HG02642 (cell line): ENCODE data around the gene TAAR2.
"Not testable (repeated sequence)": the region's sequence is repeated elsewhere in the genome, so short reads cannot be mapped to it uniquely, and the experiment has no call there.

Experiments
- ATAC-seq: cut with Tn5 transposase; IDR thresholded peaks from one replicate; pipeline ENCODE4 v1.9.1; 2021; ENCODE audit warnings: mild to moderate bottlenecking; ENCODE audit not compliant: unreplicated experiment, poor library complexity

TAAR2 gene, protein sequence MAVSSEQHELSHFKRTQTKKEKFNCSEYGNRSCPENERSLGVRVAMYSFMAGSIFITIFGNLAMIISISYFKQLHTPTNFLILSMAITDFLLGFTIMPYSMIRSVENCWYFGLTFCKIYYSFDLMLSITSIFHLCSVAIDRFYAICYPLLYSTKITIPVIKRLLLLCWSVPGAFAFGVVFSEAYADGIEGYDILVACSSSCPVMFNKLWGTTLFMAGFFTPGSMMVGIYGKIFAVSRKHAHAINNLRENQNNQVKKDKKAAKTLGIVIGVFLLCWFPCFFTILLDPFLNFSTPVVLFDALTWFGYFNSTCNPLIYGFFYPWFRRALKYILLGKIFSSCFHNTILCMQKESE

DNA sequence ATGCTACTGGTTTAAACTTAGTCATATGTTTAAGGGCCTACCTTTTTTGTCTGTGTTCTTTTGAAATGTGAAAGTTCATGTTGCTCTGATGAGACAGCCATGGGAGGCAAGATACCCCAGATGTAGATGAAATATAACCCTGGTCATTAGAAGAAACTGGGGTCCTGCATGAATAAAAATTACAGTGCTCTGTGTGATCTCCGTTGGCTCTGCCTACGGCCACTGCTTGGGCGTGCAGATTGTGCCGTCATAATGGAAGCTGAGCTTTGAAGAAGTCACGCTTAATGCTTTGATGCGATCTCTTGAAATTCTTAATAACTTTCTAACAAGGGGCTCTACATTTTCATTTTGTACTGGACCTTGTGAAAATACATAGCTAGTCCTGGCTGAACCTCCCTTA lies at the start of gene TAAR2:
TAAR2 (minus strand) TSS at position 101 of the 400 bp plus-strand sequence; CDS start at position 101, 0 bp downstream.
- no peak for ATAC-seq

DNA sequence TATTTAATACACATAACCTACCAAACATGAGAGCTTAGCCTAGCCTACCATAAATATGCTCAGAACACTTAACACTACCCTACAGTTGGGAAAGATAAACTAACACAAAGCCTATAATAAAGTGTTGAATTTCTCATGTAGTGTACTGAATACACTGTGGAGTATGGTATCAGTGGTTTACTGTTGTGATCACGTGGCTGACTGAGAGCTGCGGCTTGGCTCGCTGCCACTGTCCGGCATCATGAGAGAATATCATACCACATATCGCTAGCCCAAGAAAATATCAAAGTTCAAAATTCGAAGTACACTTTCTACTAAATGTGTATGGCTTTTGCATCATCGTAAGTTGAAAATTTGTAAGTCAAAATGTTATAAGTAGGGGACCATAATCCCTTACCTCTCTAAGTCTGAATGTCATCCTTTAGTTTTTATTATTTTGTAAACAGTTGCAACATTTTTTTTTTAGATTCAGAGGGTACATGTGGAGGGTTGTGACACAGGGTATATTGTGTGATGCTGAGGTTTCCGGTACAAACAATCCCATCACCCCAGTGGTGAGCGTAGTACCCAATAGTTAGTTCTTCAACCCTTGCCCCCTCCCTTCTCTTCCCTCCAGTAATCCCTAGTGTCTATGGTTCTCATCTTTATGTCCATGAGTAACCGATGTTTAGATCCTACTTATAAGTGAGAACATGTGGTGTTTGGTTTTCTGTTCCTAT lies 49.5 kb upstream of the TAAR2 start:
- no peak for ATAC-seq

DNA sequence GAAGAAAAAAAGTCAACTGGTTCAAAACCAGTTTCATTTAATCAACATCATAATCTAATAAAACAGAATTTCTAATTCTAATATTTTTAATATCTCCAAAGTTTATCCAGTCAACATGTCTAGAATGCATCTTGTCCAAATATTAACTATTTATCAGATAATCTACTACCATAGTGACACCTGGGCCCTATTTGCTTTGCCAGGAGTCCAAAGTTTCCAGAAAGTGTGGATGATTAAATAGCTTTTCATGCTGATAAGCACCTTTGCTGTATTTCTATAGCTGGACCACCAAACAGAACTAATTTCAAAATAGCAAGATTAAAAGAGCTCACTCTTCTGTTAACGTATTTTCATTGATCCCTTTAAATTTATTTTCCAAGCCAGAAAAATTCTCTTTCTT lies 47.2 kb upstream of the TAAR2 start:
- no peak for ATAC-seq

DNA sequence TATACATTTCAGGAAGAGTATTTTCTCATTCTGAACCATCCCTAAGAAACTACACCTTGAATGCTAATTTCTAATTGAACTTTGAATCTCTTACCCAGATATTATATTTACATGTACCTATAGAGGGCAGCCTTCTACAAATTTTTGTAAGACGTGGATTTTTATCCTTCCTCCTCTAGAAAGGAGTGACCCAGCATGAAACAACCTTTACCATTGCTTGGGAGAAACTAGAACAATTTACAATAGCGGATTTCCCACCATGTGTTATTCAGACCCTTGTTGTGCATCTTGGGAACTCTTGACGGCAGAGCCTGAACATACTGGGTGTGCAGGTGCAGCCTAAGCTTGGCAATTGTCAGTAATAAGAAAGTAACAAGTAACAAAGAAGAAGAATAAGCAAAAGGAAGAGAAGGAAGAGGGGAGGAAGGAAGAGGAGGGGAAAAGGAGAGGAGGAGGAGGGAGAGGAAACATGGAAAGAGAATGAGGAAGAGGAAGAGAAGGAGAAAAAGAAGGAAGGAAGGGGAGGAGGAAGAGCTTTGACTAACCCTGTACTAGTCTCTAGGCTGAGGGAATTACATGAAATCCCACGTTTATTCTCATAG lies 45.7 kb upstream of the TAAR2 start:
- peak; percentile 62 for ATAC-seq

DNA sequence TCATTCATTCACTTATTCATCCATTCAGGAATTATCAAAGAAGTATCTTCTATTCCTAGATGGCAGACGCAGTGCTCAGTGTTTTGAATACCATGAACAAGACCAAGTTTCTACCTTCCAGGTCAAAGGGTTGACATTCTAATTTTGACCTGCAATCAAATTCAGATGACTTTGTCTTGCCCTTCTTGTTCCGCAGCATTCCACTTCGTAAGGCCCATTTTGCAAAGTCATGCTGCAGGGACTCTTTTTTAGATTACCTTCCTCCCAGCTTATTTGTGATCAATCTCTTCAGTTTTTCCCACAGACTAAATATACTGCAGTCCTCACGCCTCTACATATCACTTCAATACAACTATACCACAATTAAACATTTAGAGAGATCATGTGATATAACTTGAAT lies 42.0 kb upstream of the TAAR2 start:
- ATAC-seq: no peak

DNA sequence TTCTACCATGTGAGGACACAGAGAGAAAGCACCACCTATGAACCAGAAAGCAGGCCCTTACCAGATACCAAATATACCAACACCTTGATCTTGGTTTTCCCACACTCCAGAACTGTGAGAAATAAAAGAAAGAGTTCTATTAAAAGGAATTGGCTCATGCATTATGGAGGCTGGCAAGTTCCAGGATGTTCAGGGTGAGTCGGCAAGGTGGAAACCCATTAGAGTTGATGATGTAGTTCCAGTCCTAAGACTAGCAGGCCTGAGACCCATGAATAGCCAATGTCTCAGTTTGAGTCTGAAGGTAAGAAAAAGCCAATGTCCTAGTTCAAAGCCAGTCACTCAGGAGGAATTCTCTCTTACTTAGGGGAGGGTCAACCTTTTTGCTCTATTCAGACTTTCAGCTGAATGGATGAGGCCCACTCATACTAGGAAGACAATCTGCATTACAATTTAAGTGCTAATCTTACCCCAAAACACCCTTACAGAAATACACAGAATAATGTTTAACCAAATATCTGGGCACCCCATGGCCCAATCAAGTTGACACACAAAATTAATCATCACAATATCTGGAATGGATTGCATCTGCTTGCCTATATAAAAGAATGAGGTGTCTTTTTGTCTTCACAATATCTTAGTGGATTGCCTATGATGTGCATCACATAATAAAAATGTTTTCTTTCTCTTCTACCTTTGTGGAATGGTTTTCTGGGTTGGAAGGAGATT lies 40.4 kb upstream of the TAAR2 start:
- no peak for ATAC-seq

DNA sequence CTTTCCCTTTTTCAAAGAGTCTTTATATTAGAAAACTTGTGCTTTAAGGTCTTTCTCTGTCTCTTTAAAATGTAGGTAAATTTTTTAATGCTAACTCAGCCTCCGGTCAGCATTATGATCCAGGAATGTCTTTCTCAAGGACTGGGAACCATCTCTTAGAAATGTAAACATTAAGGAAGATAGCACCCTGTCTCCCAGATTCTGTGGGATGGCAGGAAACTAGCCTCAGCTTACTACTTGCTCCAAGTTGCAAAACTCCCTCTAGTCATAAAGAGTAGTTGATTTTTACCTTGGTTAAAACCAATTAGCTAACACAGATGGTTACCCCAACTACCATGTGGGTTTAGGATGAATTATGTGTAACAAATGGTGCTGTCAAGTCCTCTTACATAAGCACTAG lies 39.6 kb upstream of the TAAR2 start:
- no peak for ATAC-seq

DNA sequence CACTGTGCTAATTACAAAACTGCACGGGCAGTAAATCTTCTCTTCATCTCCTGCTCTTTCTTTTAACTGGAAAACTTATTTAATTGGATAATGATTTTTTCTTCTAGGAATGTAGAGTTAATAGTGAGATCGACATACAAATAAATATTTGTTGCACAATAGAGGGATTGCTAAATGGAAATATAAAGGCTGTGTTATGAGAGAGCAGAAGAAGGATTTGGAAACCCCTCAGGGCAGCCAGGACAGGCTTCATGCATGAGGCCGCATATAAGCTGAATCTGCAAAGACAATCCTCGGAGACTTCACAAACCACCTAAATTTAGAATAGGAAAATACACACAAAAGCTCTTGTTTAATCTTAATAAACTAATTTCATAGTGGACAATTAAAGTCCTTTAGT lies 37.8 kb upstream of the TAAR2 start:
- ATAC-seq: no peak

DNA sequence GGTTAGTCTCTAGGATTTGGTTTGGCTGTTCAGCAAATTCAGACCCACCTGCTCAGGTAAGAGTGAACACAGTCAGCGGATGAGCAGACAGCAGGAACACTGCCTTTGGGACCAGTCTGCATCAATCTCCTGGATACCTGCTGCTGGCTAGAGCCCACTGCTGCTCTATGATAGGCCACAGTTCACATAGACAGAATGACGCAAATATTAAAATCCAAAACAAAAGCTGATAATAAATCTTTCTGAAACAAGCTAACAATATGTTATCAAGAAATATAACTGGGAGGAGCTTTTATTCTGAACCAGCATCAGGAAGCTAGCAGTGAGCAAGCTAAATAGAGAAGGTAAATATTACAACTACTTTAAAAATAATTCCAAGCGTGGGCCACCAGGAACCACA lies 35.0 kb upstream of the TAAR2 start, which contains the start of gene TAAR1:
TAAR1 (minus strand) TSS at position 101 of the 400 bp plus-strand sequence. CDS start 13,179 bp downstream, outside the sequence.
- no peak for ATAC-seq

DNA sequence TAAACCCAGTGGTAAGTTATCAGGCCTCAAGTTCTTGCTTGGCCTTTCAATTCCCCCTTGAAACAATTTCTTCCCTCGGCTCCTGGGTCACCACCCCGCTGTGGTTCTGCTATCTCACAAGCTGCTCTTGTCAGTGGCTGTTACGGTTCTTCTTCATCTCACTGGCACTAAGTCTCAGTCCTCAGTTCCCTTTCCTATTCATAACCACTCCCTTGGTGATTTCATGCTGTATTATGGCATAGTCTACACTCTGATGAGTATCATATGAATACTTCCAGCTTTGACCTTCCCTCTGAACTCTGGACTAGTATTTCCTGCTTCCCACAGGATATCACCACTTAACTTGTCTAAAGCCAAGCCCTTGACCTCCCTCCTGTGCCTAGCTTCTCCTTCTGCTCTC lies 27.0 kb upstream of the TAAR2 start:
- no peak for ATAC-seq

DNA sequence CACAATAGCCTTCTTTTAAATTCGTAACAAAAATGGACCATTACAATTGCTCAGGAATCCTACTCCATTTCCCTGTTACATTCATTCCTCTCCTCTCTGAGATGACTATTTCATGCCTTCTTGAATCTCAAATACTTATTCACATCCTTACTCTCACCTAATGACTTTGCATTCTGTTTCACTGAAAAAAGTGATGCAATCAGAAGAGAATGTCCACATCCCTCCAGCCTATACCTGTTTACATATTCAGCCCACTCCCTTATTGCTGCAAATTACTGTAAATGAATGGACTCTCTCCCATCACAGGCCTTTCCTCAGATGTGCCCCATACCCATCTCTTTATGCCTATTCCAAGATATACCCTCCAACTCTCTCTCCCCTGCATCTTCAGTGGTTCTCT lies 26.4 kb upstream of the TAAR2 start:
- no peak for ATAC-seq

DNA sequence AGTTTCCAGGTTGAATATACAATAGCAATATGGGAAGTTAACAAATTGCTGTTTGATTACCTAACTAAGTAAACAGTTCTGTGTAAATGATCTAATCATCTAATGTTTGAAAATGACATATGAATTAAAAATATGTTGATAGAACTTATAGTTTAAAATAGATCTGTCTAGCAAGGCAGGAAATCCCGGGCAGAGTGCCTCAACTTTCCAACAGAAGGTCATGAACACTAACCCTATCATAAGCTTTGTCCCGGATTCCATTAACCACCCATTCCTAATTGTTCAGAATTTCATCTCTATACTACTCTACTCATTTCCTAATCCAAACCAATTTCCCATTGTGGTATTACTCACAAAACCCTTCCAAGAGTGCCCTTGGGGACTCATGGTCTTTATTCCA lies 24.8 kb upstream of the TAAR2 start:
- no peak for ATAC-seq

DNA sequence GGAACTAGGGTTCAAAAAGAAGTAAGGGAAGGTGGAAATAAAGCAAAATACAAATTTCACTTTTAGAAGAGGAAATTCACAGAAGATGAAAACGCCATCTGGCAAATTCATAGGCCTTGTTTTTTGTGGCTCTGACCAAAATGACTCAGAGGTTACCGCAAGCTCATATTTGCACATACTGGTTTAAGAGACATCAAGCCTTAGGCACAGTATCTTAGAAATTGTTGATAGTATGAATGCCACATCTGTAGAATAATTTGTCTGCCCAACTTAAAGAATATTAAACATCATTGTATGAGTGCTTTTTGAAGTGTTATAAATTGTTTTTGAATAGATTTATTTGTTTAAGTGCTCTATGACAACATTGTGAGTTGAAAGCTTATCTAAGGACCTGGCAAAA lies 24.3 kb upstream of the TAAR2 start:
- ATAC-seq: peak; percentile 67

DNA sequence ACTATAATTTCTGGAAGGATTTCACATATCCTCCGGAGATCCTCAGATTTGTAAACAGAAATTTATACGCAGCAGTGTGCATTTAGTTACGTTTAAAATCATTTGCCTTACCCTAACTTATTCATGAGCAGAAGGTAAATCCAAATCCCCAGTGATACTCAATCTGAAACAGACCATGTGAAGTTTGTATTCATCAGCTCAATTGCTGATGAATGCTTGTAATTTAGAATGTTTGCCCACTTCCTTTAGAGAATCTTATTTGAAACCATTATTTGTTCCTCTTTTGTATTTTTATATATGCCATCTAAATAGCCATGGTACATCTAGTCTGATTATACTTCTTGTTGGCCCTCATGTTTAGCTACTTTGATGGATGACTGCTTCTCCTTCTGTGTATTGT lies 19.5 kb upstream of the TAAR2 start:
- no peak for ATAC-seq

DNA sequence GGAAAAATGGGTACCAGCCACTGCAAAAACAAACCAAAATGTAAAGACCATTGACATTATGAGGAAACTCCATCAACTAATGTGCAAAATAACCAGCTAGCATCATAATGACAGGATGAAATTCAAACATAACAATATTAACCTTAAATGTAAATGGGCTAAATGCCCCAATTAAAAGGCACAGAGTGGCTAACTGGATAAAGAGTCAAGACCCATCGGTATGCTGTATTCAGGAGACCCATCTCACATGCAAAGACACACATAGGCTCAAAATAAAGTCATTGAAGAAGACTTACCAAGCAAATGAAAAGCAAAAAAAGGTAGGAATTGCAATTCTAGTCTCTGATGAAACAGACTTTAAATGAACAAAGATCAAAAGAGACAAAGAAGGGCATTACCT lies 13.1 kb upstream of the TAAR2 start:
- not testable (repeated sequence) for ATAC-seq

DNA sequence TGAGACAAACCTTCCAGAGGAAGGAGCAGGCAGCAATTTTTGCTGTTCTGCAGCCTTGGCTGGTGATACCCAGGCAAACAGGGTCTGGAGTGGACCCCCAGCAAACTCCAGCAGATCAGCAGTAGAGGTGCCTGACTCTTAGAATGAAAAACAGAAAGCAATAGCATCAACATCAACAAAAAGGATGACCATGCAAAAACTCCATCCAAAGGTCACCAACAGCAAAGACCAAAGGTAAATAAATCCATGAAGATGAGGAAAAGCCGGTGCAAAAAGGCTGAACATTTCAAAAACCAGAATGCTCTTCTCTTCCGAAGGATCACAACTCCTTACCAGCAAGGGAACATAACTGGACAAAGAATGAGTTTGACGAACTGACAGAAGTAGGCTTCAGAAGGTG lies 11.8 kb upstream of the TAAR2 start:
- not testable (repeated sequence) for ATAC-seq

DNA sequence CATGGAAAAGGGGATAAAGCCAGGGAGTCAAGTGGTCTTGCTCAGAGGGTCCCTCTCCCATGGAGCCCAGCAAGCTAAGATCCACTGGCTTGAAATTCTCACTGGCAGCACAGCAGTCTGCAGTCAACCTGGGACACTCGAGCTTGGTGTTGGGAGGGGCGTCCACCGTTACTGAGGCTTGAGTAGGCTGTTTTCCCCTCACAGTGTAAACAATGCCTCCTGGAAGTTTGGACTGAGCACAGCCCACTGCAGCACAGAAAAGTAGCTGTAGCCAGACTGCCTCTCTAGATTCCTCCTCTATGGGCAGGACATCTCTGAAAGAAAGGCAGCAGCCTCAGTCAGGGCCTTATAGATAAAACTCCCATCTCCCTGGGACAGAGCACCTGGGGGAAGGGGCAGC lies 11.2 kb upstream of the TAAR2 start:
- ATAC-seq: not testable (repeated sequence)

DNA sequence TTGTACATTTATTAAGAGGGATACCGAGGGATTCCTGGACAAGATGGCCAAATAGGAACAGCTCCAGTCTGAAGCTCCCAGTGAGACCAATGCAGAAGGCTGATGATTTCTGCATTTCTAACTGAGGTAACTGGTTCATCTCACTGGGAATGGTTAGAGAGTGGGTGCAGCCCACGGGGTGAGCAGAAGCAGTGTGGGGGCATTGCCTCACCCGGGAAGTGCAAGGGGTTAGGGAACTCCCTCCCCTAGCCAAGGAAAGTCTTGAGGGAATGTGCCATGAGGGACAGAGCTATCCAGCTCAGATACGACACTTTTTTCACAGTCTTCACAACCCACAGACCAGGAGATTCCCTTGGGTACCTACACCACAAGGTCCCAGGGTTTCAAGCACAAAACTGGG lies 10.7 kb upstream of the TAAR2 start:
- no peak for ATAC-seq

DNA sequence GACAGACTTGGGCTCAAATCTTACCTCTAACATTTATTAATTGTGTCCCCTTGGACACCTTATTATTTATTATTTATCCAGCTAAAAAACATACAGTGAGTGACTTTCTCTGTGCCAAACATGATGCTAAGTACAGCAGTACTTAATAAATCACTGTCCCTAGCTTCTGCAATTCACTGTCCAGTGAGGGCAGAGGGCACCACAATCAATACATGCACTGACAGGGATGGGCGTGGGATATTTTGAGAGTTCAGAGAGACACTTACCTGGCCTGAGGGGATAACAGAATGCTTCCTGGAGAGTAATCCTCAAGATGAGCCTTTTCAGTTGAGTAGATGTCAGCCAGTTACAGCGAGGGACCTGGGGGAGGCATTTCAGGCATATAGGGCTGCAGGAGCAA lies 9.3 kb upstream of the TAAR2 start:
- no peak for ATAC-seq

DNA sequence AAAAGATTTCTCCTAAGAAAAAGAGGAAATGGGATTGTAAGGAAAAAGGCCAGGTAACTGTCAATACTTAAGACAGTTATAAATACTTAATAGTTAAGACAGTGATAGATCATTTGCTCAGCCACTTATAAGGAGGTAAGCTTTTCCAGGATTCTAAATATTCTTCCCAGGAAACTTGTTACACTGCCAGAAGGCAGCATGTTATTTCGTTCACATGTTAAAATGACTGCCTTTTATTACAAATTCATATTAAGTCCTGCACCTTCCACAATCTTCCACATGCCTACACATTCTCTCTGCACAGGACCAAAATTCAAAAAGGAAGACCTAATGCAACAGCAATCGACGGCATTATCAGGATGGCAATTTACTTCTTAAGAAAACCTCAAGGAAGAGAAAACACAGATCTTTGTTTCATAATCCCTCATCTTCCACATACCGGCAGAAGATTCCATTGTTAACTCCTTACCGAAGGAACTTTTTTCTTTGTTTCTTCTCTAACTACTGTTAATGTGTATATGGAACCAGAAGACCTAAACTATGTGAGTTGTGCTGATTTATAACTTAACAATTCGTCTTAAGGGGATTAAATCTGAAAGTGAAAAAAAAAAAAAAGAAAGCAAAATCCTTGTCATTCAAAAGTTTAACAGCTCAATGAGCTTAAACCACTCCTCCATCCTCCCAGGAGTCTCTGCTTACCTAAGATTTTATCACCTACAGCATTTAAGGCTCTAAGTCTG lies 799 bp downstream of the TAAR2 start:
- no peak for ATAC-seq
